Stimulated activated CD8-positive, alpha-beta memory T cell treated with anti-CD3 and anti-CD28 coated beads, Interleukin-12 subunit alpha, Interleukin-12 subunit beta, amount 100 ng/mL, for 24 hours (primary cell): ENCODE data around the gene STXBP1.

Source experiments
- DNase-seq: peaks from one replicate; pipeline ENCODE4 v3.0.0-alpha.2; 2020; ENCODE audit errors: extremely low read depth

Gene STXBP1

GRCh38 chr9:127658428-127658827, 46.4 kb downstream of the STXBP1 start:
- no peak for DNase-seq

- no peak for DNase-seq
These were observed 49.0 kb downstream of the STXBP1 start for GRCh38 chr9:127660886-127661741.

- no peak for DNase-seq
These were observed 50.5 kb downstream of the STXBP1 start for GRCh38 chr9:127662617-127663016.

GRCh38 chr9:127664324-127664677, 52.2 kb downstream of the STXBP1 start:
- no peak for DNase-seq

- no peak for DNase-seq
These were observed 52.8 kb downstream of the STXBP1 start for GRCh38 chr9:127664678-127665507.

- DNase-seq, result no peak
These were observed 55.2 kb downstream of the STXBP1 start for GRCh38 chr9:127667127-127667844.

GRCh38 chr9:127667906-127668305, 55.8 kb downstream of the STXBP1 start:
- DNase-seq, result no peak

GRCh38 chr9:127673234-127673633, 61.2 kb downstream of the STXBP1 start:
- no peak for DNase-seq

GRCh38 chr9:127676638-127677037, 64.6 kb downstream of the STXBP1 start:
- DNase-seq, result no peak

GRCh38 chr9:127679506-127679905, 67.4 kb downstream of the STXBP1 start:
- DNase-seq, result no peak

- DNase-seq, result no peak
These were observed 68.1 kb downstream of the STXBP1 start for GRCh38 chr9:127680226-127680625.

- no peak for DNase-seq
These were observed 68.8 kb downstream of the STXBP1 start for GRCh38 chr9:127680846-127681245.

- DNase-seq, result no peak
These were observed 70.5 kb downstream of the STXBP1 start for GRCh38 chr9:127682351-127683136.

- no peak for DNase-seq
These were observed 71.6 kb downstream of the STXBP1 start for GRCh38 chr9:127683723-127684122.

- DNase-seq, result no peak
These were observed 72.5 kb downstream of the STXBP1 start for GRCh38 chr9:127684576-127684975.

- no peak for DNase-seq
These were observed 74.7 kb downstream of the STXBP1 start for GRCh38 chr9:127686461-127687393.

- no peak for DNase-seq
These were observed 77.4 kb downstream of the STXBP1 start for GRCh38 chr9:127689329-127690000.

GRCh38 chr9:127690735-127691134, 78.7 kb downstream of the STXBP1 start:
- DNase-seq, result no peak

GRCh38 chr9:127692071-127692470, 80.0 kb downstream of the STXBP1 start:
- DNase-seq, result no peak

- no peak for DNase-seq
These were observed 81.1 kb downstream of the STXBP1 start for GRCh38 chr9:127693143-127693542.
